HepG2 (cell line): ENCODE results near the gene RGS19. TPM values are rescaled to one million over a fixed set of nuclear protein-coding genes. Genes with fewer than 3 reads are reported as not detected.

Source experiments
- ATAC-seq: fragments of 200-7000 bp; cut with Tn5 transposase; 3 replicates; pipeline ENCODE4 v1.9.1; 2020; ENCODE audit warnings: mild to moderate bottlenecking, moderate library complexity
- BruUV-seq: library from RNA; stranded (reverse); fragments of 400-500 nt; replicated peaks from 2 replicates; lab custom pipeline; 2021; lab: Mats Ljungman, UMichigan
- CTCF ChIA-PET: fragments of 300-600 bp; formaldehyde crosslinking; extraction: SDS; loops from one replicate; lab custom pipeline; 2021; ENCODE audit warnings: low total read pairs, inconsistent platforms, low intra/inter-chr PET ratio; lab: Yijun Ruan, JAX
- POLR2A ChIA-PET: fragments of 350-600 bp; sonication (Branson Sonifier 250); formaldehyde crosslinking; loops from one replicate; lab custom pipeline; 2020; ENCODE audit warnings: antibody characterized with exemption, inconsistent platforms; lab: Yijun Ruan, JAX
- DNase-seq: peaks from one replicate; pipeline ENCODE4 v3.0.0-alpha.2; 2015; ENCODE audit warnings: low spot score
- FAIRE-seq: peaks from 3 replicates; lab custom pipeline; 2011; peaks lifted over from hg19 to GRCh38; lab: Jason Lieb, UNC
- H2AFZ ChIP-seq: one replicate; pipeline ENCODE4 v1.6.1; 2011; ENCODE audit warnings: low read length, inconsistent platforms
- H3K27ac ChIP-seq: fragments of 300-600 bp; 3 replicates; pipeline ENCODE4 v1.8.0; 2011; ENCODE audit warnings: mixed run types, mild to moderate bottlenecking, mixed read lengths, low read length, inconsistent platforms; ENCODE audit not compliant: insufficient read depth; ENCODE audit errors: extremely low read length
- H3K27me3 ChIP-seq, 2 experiments: fragments of 200-600 bp in 1 of 2; 2 replicates in 1 of 2; 3 replicates in 1 of 2; pipeline versions ENCODE4 v1.6.0 to v1.8.0; 2011; ENCODE audit warnings: low read length in 2 of 2, mild to moderate bottlenecking in 2 of 2, moderate library complexity in 2 of 2, inconsistent platforms in 1 of 2; ENCODE audit not compliant: insufficient read depth in 2 of 2, control insufficient read depth in 1 of 2
- H3K36me3 ChIP-seq, 2 experiments: fragments of 200-600 bp in 1 of 2; replicated peaks in 1 of 2; 2 replicates in 1 of 2; 3 replicates in 1 of 2; pipeline versions ENCODE4 v1.5.1 to v1.8.0; 2011; ENCODE audit warnings: low read length in 2 of 2, inconsistent platforms in 1 of 2; ENCODE audit not compliant: insufficient read depth in 2 of 2, control insufficient read depth in 1 of 2
- H3K4me1 ChIP-seq: 2 replicates; pipeline ENCODE4 v1.5.1; 2012; ENCODE audit warnings: low read length, inconsistent platforms; ENCODE audit not compliant: insufficient read depth
- H3K4me2 ChIP-seq: 2 replicates; pipeline ENCODE4 v1.6.0; 2011; ENCODE audit warnings: low read depth, low read length, inconsistent platforms
- H3K4me3 ChIP-seq, 3 experiments: fragments of 200-600 bp in 1 of 3; sonication (generic), shearing (Covaris generic) in 1 of 3; replicated peaks in 1 of 3; 2 replicates each; pipeline ENCODE4 v1.5.1; 2011 to 2016; ENCODE audit warnings: low read length in 3 of 3, inconsistent platforms in 2 of 3, low read depth in 2 of 3, mild to moderate bottlenecking in 2 of 3, control low read depth in 1 of 3, mixed read lengths in 1 of 3; ENCODE audit not compliant: insufficient read depth in 1 of 3
- H3K79me2 ChIP-seq: one replicate; pipeline ENCODE4 v1.6.1; 2011; ENCODE audit warnings: low read length, inconsistent platforms; ENCODE audit not compliant: insufficient read depth
- H3K9ac ChIP-seq: 2 replicates; pipeline ENCODE4 v1.6.0; 2011; ENCODE audit warnings: mild to moderate bottlenecking, low read depth, low read length, inconsistent platforms; ENCODE audit not compliant: insufficient read depth
- H3K9me3 ChIP-seq: 2 replicates; pipeline ENCODE4 v1.5.1; 2012; ENCODE audit warnings: mild to moderate bottlenecking, low read length
- H4K20me1 ChIP-seq: 2 replicates; pipeline ENCODE4 v1.6.0; 2011; ENCODE audit warnings: inconsistent platforms, mild to moderate bottlenecking, low read length, moderate library complexity; ENCODE audit not compliant: insufficient read depth
- ETV6 ChIP-seq: sonication (generic); formaldehyde crosslinking; conservative IDR thresholded peaks from 2 replicates; pipeline ENCODE4 v1.4.0; 2020; ENCODE audit warnings: missing genetic modification reagents
- HMG20B ChIP-seq: conservative IDR thresholded peaks from 2 replicates; pipeline ENCODE4 v1.6.1; 2016; ENCODE audit warnings: missing genetic modification reagents, missing compliant biosample characterization
- JARID2 ChIP-seq: sonication (generic); formaldehyde crosslinking; IDR thresholded peaks from 2 replicates; pipeline ENCODE4 v1.8.1; 2023; ENCODE audit warnings: missing genetic modification reagents, inconsistent platforms; ENCODE audit not compliant: insufficient replicate concordance
- MATR3 ChIP-seq: sonication (generic); formaldehyde crosslinking; IDR thresholded peaks from 2 replicates; pipeline ENCODE4 v1.4.0; 2020; ENCODE audit warnings: missing genetic modification reagents
- MED1 ChIP-seq: sonication (generic); formaldehyde crosslinking; IDR thresholded peaks from 2 replicates; pipeline ENCODE4 v1.4.0; 2020; ENCODE audit warnings: missing genetic modification reagents
- MYC ChIP-seq: sonication (generic); formaldehyde crosslinking; IDR thresholded peaks from 2 replicates; pipeline ENCODE4 v1.9.0; 2021; ENCODE audit warnings: missing genetic modification reagents, borderline replicate concordance
- PCBP1 ChIP-seq: fragments of 200-400 bp; formaldehyde crosslinking; IDR thresholded peaks from 2 replicates; pipeline ENCODE4 v1.6.1; 2017; ENCODE audit warnings: mild to moderate bottlenecking, low read depth, low read length, borderline replicate concordance
- PHF20 ChIP-seq: sonication (generic); formaldehyde crosslinking; IDR thresholded peaks from 2 replicates; pipeline ENCODE4 v1.5.0; 2020; ENCODE audit warnings: mild to moderate bottlenecking, missing genetic modification reagents
- PRDM15 ChIP-seq: sonication (generic); formaldehyde crosslinking; IDR thresholded peaks from 2 replicates; pipeline ENCODE4 v1.4.0; 2020; ENCODE audit warnings: missing genetic modification reagents
- ZNF256 ChIP-seq: sonication (generic); formaldehyde crosslinking; conservative IDR thresholded peaks from 2 replicates; pipeline ENCODE4 v1.4.0; 2020; ENCODE audit warnings: missing genetic modification reagents
- ZNF691 ChIP-seq: sonication (generic); formaldehyde crosslinking; IDR thresholded peaks from 2 replicates; pipeline ENCODE4 v1.4.0; 2020; ENCODE audit warnings: missing genetic modification reagents, low read depth, mild to moderate bottlenecking, borderline replicate concordance
- ZNF777 ChIP-seq: sonication (generic); formaldehyde crosslinking; IDR thresholded peaks from 2 replicates; pipeline ENCODE4 v1.4.0; 2020; ENCODE audit warnings: missing genetic modification reagents
- WGBS: methylation state at CpG from one replicate; pipeline ENCODE4 v1.1.6; 2017; ENCODE audit warnings: low lambda C conversion rate; 5-methylcytosine and 5-hydroxymethylcytosine counted together
- in situ Hi-C: cut with HindIII; loops from 2 replicates; pipeline ENCODE4 v1.10.0; 2017; ENCODE audit warnings: low pct_unique_long_range_greater_than_20kb; ENCODE audit not compliant: extremely low pct_ligation_motif_present
- intact Hi-C: fragments of 100-400 bp; cut with micrococcal nuclease; formaldehyde crosslinking; loops from one replicate; pipeline ENCODE4 v1.10.0; 2022; ENCODE audit not compliant: unreplicated experiment
- polyA plus RNA-seq, 8 experiments: library from polyadenylated mRNA; depleted of rRNA in 3 of 8; stranded (reverse) in 7 of 8; unstranded in 1 of 8; fragments of >200 nt; fragmentation: Illumina TruSeq in 4 of 8; extraction: Trizol in 4 of 8; gene quantifications; 2 replicates each; pipeline versions ENCODE4 v1.2.1 to v1.2.3, GENCODE V29; 2011 to 2016; ENCODE audit warnings: low read depth in 4 of 8, missing spikeins in 1 of 8, mixed read lengths in 1 of 8; ENCODE audit not compliant: insufficient read depth in 1 of 8
- total RNA-seq, 5 experiments: library from RNA; depleted of rRNA; stranded (reverse); fragments of >200 nt; fragmentation: Illumina TruSeq; extraction: Trizol; gene quantifications; 2 replicates each; pipeline ENCODE4 v1.2.3, GENCODE V29; 2016; ENCODE audit warnings: low read depth in 1 of 5
- TF ChIP-seq, protein P1 (sequence below): sonication (generic); formaldehyde crosslinking; IDR thresholded peaks from 2 replicates; pipeline ENCODE4 v1.4.0; 2020; ENCODE audit warnings: low read depth, mild to moderate bottlenecking, missing genetic modification reagents
- TF ChIP-seq, protein P2 (sequence below): sonication (generic); formaldehyde crosslinking; IDR thresholded peaks from 2 replicates; pipeline ENCODE4 v1.4.0; 2020; ENCODE audit warnings: missing genetic modification reagents

RGS19 gene
- total and polyA plus RNA-seq, 2 of the 13 experiments (the other 11 are each of a cell fraction or from before 2014, with no cell fraction given), result 10.7 to 11.9 TPM

DNA sequence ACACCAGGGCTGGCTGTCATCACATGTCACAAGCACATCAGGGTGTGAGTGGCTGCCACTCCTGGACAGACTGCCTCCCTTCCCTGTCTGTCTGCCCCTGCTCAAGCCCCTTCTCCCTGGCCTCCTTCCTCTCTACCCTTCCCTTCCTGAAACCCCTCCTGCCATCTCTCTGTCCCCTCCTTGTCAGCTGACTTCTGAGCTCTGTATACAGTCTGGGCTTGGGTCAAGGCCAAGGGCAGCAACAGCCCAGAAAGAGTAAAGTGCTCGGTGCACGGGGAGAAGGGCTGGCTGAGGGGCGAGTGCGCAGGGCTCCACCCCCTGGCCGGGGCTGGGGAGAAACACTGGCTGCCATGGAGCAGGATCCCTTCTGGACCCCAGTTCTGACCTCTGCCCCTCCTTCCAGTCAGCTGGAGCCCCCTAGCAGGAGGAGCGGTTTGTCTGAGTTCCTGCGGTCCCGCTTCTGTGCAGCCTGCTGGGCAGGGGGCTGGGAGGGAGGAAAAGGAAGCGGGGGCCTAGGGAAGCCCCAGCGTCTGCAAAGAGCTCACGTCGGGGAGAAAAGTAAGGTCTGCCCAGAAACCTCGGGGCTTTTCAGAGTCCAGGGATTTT lies 2.9 kb upstream of the RGS19 start:
- no TSS peak for BruUV-seq
- ChIA-PET POLR2A (interaction anchor here (1.1 to 4.9 kb wide), 4 partner anchors 17 to 223 kb away, joined by 3 to 25 read pairs (median 12); partner anchors contain the start of gene TCEA2), CTCF (interaction anchor here (2.3 kb wide), 1 partner anchor 38 kb away, joined by 14 read pairs; no protein-coding TSS in a partner anchor)
- peaks cover 9% of the 10 kb centered on the region; the same call in 1 of the 2 replicates for H4K20me1 ChIP-seq
- ATAC-seq (peak; percentile 9), DNase-seq (peak; percentile 55), FAIRE-seq (peak; percentile 56)
- no peak overlapping the region for H3K27ac ChIP-seq
- H3K4me2 ChIP-seq, result peak overlapping the region; percentile 99
- H2AFZ ChIP-seq, result no peak overlapping the region
- no peak overlapping the region for H3K9ac ChIP-seq
- intact Hi-C loops (no loop called here), in situ Hi-C loops (loop anchor here (5.0 kb wide), 1 partner anchor 35 kb away; no protein-coding TSS in a partner anchor)
- no peaks in the 10 kb centered on the region for H3K36me3 ChIP-seq
- H3K4me1 ChIP-seq, result peaks cover 63% of the 10 kb centered on the region
- H3K79me2 ChIP-seq, result no peaks in the 10 kb centered on the region
- H3K9me3 ChIP-seq, result no peaks in the 10 kb centered on the region
- H3K4me3 ChIP-seq, result peak overlapping the region in 1 of 3 experiments; percentile 30; a peak in 1 of 6 replicates
- WGBS, result 4% methylated on average over 13 of the region's 13 CpGs
- peaks cover 14 to 39% of the 10 kb centered on the region in 2 experiments for H3K27me3 ChIP-seq
- TF ChIP-seq MATR3 (CRISPR knock-in tag) (no peak), ZNF691 (CRISPR knock-in tag) (0 out of 2 replicates have a peak, but pooled peaks have one; percentile 44), PCBP1 (no peak), ETV6 (CRISPR knock-in tag) (0 out of 2 replicates have a peak, but pooled peaks have one; percentile 49), PRDM15 (peak; percentile 86), HMG20B (CRISPR knock-in tag) (peak; percentile 69; the same call in 1 of the 2 replicates), MYC (CRISPR knock-in tag) (peak; percentile 30; the same call in 1 of the 2 replicates), MED1 (CRISPR knock-in tag) (peak; percentile 40; the same call in 1 of the 2 replicates), ZNF777 (CRISPR knock-in tag) (peak; percentile 86), PHF20 (CRISPR knock-in tag) (no peak), ZNF256 (0 out of 2 replicates have a peak, but pooled peaks have one; percentile 25), JARID2 (no peak)
- TF ChIP-seq, protein P1, sequence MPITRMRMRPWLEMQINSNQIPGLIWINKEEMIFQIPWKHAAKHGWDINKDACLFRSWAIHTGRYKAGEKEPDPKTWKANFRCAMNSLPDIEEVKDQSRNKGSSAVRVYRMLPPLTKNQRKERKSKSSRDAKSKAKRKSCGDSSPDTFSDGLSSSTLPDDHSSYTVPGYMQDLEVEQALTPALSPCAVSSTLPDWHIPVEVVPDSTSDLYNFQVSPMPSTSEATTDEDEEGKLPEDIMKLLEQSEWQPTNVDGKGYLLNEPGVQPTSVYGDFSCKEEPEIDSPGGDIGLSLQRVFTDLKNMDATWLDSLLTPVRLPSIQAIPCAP (CRISPR knock-in tag), result no peak
- TF ChIP-seq, protein P2, sequence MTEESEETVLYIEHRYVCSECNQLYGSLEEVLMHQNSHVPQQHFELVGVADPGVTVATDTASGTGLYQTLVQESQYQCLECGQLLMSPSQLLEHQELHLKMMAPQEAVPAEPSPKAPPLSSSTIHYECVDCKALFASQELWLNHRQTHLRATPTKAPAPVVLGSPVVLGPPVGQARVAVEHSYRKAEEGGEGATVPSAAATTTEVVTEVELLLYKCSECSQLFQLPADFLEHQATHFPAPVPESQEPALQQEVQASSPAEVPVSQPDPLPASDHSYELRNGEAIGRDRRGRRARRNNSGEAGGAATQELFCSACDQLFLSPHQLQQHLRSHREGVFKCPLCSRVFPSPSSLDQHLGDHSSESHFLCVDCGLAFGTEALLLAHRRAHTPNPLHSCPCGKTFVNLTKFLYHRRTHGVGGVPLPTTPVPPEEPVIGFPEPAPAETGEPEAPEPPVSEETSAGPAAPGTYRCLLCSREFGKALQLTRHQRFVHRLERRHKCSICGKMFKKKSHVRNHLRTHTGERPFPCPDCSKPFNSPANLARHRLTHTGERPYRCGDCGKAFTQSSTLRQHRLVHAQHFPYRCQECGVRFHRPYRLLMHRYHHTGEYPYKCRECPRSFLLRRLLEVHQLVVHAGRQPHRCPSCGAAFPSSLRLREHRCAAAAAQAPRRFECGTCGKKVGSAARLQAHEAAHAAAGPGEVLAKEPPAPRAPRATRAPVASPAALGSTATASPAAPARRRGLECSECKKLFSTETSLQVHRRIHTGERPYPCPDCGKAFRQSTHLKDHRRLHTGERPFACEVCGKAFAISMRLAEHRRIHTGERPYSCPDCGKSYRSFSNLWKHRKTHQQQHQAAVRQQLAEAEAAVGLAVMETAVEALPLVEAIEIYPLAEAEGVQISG (CRISPR knock-in tag), result peak; percentile 68
